Measurements from ENCODE around the gene BAHCC1.
A peak's percentile ranks its signal among the peaks of the same experiment; 100 is the strongest.

Gene BAHCC1

DNA sequence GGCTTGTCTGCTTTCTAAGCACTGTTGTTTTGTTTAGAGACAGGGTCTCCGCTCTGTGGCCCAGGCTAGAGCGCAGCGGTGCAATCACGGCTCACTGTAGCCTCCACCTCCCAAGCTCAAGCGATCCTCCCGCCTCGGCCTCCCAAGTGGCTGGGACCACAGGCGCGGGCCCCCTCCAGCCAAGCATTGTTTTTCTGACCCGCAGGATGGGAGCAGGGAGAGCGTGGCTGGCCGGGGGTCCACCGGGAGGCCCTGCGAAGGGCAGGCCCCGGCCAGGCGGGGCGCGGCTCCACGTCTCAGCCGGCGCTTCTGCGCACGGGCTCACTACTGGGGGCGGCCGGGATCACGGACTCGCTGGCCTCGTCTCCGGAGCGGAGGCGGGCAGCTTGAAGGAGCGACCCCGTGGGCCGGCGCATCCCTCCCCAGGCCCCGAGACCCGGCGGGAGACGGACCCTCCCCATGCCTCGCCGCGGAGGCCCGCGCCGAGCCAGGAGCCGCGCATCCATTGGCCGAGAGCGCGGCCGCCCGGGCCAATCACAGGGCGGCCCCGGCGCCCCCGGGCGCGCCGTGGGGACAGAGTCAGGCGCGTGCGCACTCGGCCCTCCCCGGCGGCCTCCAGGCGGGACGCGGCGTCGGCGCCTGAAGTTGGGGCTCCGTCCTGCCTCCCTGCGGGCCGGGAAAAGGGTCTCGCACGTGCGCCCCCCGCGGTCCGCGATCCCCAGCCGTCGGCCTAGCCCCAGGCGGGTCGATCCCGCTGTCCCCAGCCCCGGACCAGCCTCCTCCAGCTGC lies 92.4 kb downstream of the BAHCC1 start:
- TF ChIP-seq TEAD4 (IDR thresholded peaks at IDR 0.05) (no peak), FOXM1 (IDR thresholded peaks at IDR 0.05; ENCODE audit: borderline replicate concordance, low read depth) (no peak), CREB1 (IDR thresholded peaks at IDR 0.05; ENCODE audit: low read depth) (no peak), RAD21 (IDR thresholded peaks at IDR 0.05; ENCODE audit: low read depth) (no peak), ZBTB7A (IDR thresholded peaks at IDR 0.05; ENCODE audit: low read depth) (no peak), TAF1 (IDR thresholded peaks at IDR 0.05; ENCODE audit: low read depth) (peak; percentile 39; the same call in 1 of the 2 replicates), NFIC (IDR thresholded peaks at IDR 0.05) (no peak), CEBPB (IDR thresholded peaks at IDR 0.05) (no peak), TCF12 (IDR thresholded peaks at IDR 0.05; ENCODE audit: low read depth) (no peak), EP300 (IDR thresholded peaks at IDR 0.05; ENCODE audit: borderline replicate concordance) (no peak), YY1 (IDR thresholded peaks at IDR 0.05; ENCODE audit: low read depth) (no peak), EGR1 (IDR thresholded peaks at IDR 0.05) (no peak)
- TF ChIP-seq, protein P1, sequence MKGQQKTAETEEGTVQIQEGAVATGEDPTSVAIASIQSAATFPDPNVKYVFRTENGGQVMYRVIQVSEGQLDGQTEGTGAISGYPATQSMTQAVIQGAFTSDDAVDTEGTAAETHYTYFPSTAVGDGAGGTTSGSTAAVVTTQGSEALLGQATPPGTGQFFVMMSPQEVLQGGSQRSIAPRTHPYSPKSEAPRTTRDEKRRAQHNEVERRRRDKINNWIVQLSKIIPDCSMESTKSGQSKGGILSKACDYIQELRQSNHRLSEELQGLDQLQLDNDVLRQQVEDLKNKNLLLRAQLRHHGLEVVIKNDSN (IDR thresholded peaks at IDR 0.05), result no peak
- TF ChIP-seq, protein P2, sequence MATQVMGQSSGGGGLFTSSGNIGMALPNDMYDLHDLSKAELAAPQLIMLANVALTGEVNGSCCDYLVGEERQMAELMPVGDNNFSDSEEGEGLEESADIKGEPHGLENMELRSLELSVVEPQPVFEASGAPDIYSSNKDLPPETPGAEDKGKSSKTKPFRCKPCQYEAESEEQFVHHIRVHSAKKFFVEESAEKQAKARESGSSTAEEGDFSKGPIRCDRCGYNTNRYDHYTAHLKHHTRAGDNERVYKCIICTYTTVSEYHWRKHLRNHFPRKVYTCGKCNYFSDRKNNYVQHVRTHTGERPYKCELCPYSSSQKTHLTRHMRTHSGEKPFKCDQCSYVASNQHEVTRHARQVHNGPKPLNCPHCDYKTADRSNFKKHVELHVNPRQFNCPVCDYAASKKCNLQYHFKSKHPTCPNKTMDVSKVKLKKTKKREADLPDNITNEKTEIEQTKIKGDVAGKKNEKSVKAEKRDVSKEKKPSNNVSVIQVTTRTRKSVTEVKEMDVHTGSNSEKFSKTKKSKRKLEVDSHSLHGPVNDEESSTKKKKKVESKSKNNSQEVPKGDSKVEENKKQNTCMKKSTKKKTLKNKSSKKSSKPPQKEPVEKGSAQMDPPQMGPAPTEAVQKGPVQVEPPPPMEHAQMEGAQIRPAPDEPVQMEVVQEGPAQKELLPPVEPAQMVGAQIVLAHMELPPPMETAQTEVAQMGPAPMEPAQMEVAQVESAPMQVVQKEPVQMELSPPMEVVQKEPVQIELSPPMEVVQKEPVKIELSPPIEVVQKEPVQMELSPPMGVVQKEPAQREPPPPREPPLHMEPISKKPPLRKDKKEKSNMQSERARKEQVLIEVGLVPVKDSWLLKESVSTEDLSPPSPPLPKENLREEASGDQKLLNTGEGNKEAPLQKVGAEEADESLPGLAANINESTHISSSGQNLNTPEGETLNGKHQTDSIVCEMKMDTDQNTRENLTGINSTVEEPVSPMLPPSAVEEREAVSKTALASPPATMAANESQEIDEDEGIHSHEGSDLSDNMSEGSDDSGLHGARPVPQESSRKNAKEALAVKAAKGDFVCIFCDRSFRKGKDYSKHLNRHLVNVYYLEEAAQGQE (IDR thresholded peaks at IDR 0.05; ENCODE audit: low read depth), result no peak
- TF ChIP-seq, protein P3, sequence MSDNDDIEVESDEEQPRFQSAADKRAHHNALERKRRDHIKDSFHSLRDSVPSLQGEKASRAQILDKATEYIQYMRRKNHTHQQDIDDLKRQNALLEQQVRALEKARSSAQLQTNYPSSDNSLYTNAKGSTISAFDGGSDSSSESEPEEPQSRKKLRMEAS (IDR thresholded peaks at IDR 0.05), result peak; percentile 85

DNA sequence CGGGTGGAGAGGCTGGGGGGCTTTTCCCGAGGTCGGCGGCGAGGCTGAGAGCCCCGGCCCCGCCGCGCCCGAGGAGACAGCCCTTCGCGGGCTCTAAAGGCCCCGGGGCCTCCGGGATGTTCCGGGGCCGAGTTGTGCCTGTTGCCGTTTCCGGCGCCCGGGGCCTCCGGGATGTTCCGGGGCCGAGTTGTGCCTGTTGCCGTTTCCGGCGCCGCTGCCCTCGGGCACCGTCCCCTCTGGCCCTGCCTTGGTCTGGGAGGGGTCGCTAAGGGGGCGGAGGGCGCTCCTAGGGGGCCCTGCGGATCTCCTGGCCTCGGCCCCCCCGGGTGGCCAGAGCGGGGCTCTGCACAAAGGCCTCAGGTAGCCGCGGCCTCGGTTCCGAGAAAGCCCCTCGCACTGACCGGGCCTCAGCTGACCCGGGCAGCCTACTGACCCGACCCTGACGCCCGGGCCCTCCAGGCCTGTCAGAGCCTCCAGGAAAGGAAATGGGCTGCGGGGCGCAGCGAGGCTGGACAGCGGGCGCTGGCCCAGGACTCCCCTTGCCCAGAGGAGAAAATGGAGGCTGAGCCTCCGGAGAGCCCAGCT lies 93.1 kb downstream of the BAHCC1 start:
- TF ChIP-seq CREB1 (IDR thresholded peaks at IDR 0.05; ENCODE audit: low read depth) (no peak), EGR1 (IDR thresholded peaks at IDR 0.05) (no peak), EP300 (IDR thresholded peaks at IDR 0.05; ENCODE audit: borderline replicate concordance) (no peak), YY1 (IDR thresholded peaks at IDR 0.05; ENCODE audit: low read depth) (no peak), TEAD4 (IDR thresholded peaks at IDR 0.05) (no peak), FOXM1 (IDR thresholded peaks at IDR 0.05; ENCODE audit: borderline replicate concordance, low read depth) (no peak), NFIC (IDR thresholded peaks at IDR 0.05) (no peak), TCF12 (IDR thresholded peaks at IDR 0.05; ENCODE audit: low read depth) (no peak), RAD21 (IDR thresholded peaks at IDR 0.05; ENCODE audit: low read depth) (no peak), CEBPB (IDR thresholded peaks at IDR 0.05) (no peak), ZBTB7A (IDR thresholded peaks at IDR 0.05; ENCODE audit: low read depth) (no peak), TAF1 (IDR thresholded peaks at IDR 0.05; ENCODE audit: low read depth) (no peak)
- TF ChIP-seq, protein P3 (IDR thresholded peaks at IDR 0.05), result no peak
- TF ChIP-seq, protein P2 (IDR thresholded peaks at IDR 0.05; ENCODE audit: low read depth), result no peak
- TF ChIP-seq, protein P1 (IDR thresholded peaks at IDR 0.05), result no peak

DNA sequence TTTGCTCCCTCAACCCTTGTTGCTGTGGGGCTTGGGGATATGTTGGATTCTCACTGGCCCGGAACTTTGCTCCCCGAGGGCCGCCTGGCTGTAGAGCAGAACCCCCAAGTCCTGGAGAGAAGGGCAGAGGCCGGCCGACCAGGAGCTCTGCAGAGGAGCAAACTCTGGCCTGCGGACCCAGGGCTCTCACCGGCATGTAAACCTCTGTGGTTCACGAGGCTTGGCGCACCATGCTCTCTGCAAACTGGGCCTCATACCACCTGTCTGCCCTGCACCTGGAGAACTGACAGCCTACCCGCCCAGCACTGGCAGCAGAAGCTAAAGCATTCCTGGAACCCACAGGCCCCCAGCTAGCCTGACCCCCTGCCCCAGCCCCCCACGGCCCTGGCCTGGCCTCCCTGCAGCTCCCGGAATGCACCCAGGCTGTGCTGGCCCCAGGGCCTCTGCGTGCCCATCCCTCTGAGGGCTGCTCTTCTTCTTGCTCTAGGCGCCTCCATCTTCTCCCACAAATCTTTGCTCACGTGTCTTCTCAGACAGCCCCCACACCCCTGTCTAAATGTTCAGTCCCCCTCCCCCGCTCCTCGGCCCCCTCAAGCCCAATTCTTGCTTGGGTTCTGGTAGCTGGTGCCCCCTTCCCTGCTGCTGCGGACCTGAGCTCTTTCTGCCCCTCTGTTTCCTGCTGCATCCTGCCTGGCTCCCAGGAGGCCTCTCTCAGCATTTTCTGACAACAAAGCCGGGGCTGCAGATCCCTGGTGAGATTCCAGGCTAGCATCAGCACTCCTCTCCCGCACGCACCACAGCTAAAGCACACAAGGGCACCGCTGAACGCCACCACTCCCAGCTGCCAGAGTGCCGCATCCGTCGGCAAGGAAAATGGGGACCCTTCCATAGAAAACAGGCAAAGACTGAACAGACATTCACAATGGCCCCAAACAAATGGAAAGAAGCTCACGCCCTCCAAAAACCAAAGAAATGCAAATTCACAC lies 94.0 kb downstream of the BAHCC1 start:
- TF ChIP-seq, protein P3 (IDR thresholded peaks at IDR 0.05), result no peak
- TF ChIP-seq, protein P2 (IDR thresholded peaks at IDR 0.05; ENCODE audit: low read depth), result no peak
- TF ChIP-seq EGR1 (IDR thresholded peaks at IDR 0.05) (no peak), FOXM1 (IDR thresholded peaks at IDR 0.05; ENCODE audit: borderline replicate concordance, low read depth) (no peak), EP300 (IDR thresholded peaks at IDR 0.05; ENCODE audit: borderline replicate concordance) (no peak), TCF12 (IDR thresholded peaks at IDR 0.05; ENCODE audit: low read depth) (no peak)
